Osteoblast (primary cell): ENCODE results near the gene CCDC174. TPM values are rescaled to one million over a fixed set of nuclear protein-coding genes. Genes with fewer than 3 reads are reported as not detected.

Source experiments
- DNase-seq: peaks from one replicate; pipeline ENCODE4 v3.0.0; 2011; ENCODE audit warnings: low spot score, mixed read lengths; ENCODE audit not compliant: insufficient read length; ENCODE audit errors: missing footprints
- H2AFZ ChIP-seq: 2 replicates; pipeline ENCODE4 v1.6.0; 2011; ENCODE audit warnings: mild to moderate bottlenecking, low read length
- H3K27ac ChIP-seq: 2 replicates; pipeline ENCODE4 v1.5.1; 2011; ENCODE audit warnings: mild to moderate bottlenecking, low read depth, low read length, moderate library complexity
- H3K27me3 ChIP-seq: 2 replicates; pipeline ENCODE4 v1.6.0; 2012; ENCODE audit warnings: mild to moderate bottlenecking, control low read depth, inconsistent platforms, low read length, moderate library complexity; ENCODE audit not compliant: insufficient read depth
- H3K36me3 ChIP-seq: 2 replicates; pipeline ENCODE4 v1.5.1; 2011; ENCODE audit warnings: mild to moderate bottlenecking, low read length, control low read depth, moderate library complexity; ENCODE audit not compliant: insufficient read depth
- H3K4me1 ChIP-seq: 2 replicates; pipeline ENCODE4 v1.5.1; 2011; ENCODE audit warnings: mild to moderate bottlenecking, low read length, control low read depth, moderate library complexity; ENCODE audit not compliant: insufficient read depth
- H3K4me2 ChIP-seq: 2 replicates; pipeline ENCODE4 v1.6.0; 2011; ENCODE audit warnings: mild to moderate bottlenecking, low read length; ENCODE audit not compliant: insufficient read depth
- H3K4me3 ChIP-seq: fragments of 200-600 bp; sonication (generic); 3 replicates; pipeline ENCODE4 v1.5.1; 2012; ENCODE audit warnings: mild to moderate bottlenecking, low read length, inconsistent platforms; ENCODE audit not compliant: insufficient read depth
- H3K79me2 ChIP-seq: 2 replicates; pipeline ENCODE4 v1.6.0; 2012; ENCODE audit warnings: mild to moderate bottlenecking, low read length, control low read depth, inconsistent platforms; ENCODE audit not compliant: insufficient read depth
- H3K9me3 ChIP-seq: 2 replicates; pipeline ENCODE4 v1.5.1; 2011; ENCODE audit warnings: low read depth, low read length, control low read depth
- H4K20me1 ChIP-seq: 2 replicates; pipeline ENCODE4 v1.6.0; 2012; ENCODE audit warnings: mild to moderate bottlenecking, low read length, control low read depth; ENCODE audit not compliant: insufficient read depth
- CTCF ChIP-seq: IDR thresholded peaks from 2 replicates; pipeline ENCODE4 v1.5.1; 2011; ENCODE audit warnings: mild to moderate bottlenecking, low read depth, low read length, moderate library complexity; ENCODE audit errors: extremely low read depth
- total RNA-seq: library from RNA; depleted of rRNA; stranded (reverse); fragments of >200 nt; gene quantifications from 2 replicates; pipeline ENCODE4 v1.2.3, GENCODE V29; 2012

The CCDC174 gene
- total RNA-seq, 1 donor: 14.5 TPM

- no peak for DNase-seq
- Histone ChIP-seq H3K27ac (no peak overlapping the region), H3K36me3 (no peaks in the 10 kb centered on the region), H3K27me3 (peaks cover 14% of the 10 kb centered on the region), H2AFZ (no peak overlapping the region), H3K4me1 (no peaks in the 10 kb centered on the region), H3K4me2 (no peak overlapping the region), H3K9me3 (no peaks in the 10 kb centered on the region), H3K79me2 (no peaks in the 10 kb centered on the region), H4K20me1 (no peaks in the 10 kb centered on the region), H3K4me3 (no peak overlapping the region)
- TF ChIP-seq CTCF: no peak
Measured at GRCh38 chr3:14609506-14609905, 42.1 kb upstream of the CCDC174 start.

GRCh38 chr3:14609941-14610340 lies 41.6 kb upstream of the CCDC174 start:
- DNase-seq: no peak
- Histone ChIP-seq H3K27ac (no peak overlapping the region), H3K27me3 (peaks cover 14% of the 10 kb centered on the region), H2AFZ (no peak overlapping the region), H3K36me3 (no peaks in the 10 kb centered on the region), H3K79me2 (no peaks in the 10 kb centered on the region), H3K9me3 (no peaks in the 10 kb centered on the region), H3K4me1 (no peaks in the 10 kb centered on the region), H3K4me3 (no peak overlapping the region), H3K4me2 (no peak overlapping the region), H4K20me1 (no peaks in the 10 kb centered on the region)
- TF ChIP-seq CTCF: no peak

GRCh38 chr3:14614189-14614588 lies 37.4 kb upstream of the CCDC174 start:
- H3K79me2 ChIP-seq: no peaks in the 10 kb centered on the region
- no peak for DNase-seq
- H3K36me3 ChIP-seq: no peaks in the 10 kb centered on the region
- H3K4me1 ChIP-seq: no peaks in the 10 kb centered on the region
- H3K27ac ChIP-seq: no peak overlapping the region
- peaks cover 17% of the 10 kb centered on the region for H3K27me3 ChIP-seq
- no peak overlapping the region for H2AFZ ChIP-seq
- TF ChIP-seq CTCF: no peak
- no peak overlapping the region for H3K4me2 ChIP-seq
- no peaks in the 10 kb centered on the region for H4K20me1 ChIP-seq
- no peak overlapping the region for H3K4me3 ChIP-seq
- H3K9me3 ChIP-seq: no peaks in the 10 kb centered on the region

- Histone ChIP-seq H3K4me1 (no peaks in the 10 kb centered on the region), H3K79me2 (no peaks in the 10 kb centered on the region), H3K4me3 (no peak overlapping the region), H2AFZ (no peak overlapping the region), H3K4me2 (no peak overlapping the region), H3K27me3 (peaks cover 20% of the 10 kb centered on the region), H3K9me3 (no peaks in the 10 kb centered on the region), H3K36me3 (no peaks in the 10 kb centered on the region), H3K27ac (no peak overlapping the region), H4K20me1 (no peaks in the 10 kb centered on the region)
- no peak for DNase-seq
- no peak for TF ChIP-seq CTCF
Measured at GRCh38 chr3:14614862-14615261, 36.7 kb upstream of the CCDC174 start.
